Measurements from ENCODE around the gene KLRF1. TPM values are rescaled to one million over a fixed set of nuclear protein-coding genes. Genes with fewer than 3 reads are reported as not detected.

The KLRF1 gene
- total RNA-seq, 6 experiments from 2014 or later: not detected

DNA sequence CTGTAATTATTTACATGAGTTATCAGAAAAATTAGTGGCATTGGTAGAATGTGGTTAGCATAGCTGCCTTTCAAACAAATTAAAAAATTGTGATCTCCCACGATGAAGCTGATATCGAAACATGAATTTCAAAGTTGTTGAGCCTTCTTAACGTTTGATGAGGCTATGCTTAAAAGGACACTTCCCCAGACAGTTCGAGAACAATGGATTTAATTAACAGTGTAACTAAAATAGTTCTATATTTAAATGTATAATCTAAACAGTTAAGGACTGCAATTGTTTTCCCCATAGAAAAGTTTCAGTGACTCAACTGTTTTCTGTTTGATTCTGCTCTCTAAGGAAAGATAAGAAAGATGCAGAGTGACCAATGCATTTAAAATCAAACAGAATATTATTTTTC lies 40.2 kb downstream of the KLRF1 start:
- H3K36me3 Mint-ChIP-seq (ENCODE audit: low read depth): no peaks in the 10 kb centered on the region
- TF ChIP-seq, protein P1, sequence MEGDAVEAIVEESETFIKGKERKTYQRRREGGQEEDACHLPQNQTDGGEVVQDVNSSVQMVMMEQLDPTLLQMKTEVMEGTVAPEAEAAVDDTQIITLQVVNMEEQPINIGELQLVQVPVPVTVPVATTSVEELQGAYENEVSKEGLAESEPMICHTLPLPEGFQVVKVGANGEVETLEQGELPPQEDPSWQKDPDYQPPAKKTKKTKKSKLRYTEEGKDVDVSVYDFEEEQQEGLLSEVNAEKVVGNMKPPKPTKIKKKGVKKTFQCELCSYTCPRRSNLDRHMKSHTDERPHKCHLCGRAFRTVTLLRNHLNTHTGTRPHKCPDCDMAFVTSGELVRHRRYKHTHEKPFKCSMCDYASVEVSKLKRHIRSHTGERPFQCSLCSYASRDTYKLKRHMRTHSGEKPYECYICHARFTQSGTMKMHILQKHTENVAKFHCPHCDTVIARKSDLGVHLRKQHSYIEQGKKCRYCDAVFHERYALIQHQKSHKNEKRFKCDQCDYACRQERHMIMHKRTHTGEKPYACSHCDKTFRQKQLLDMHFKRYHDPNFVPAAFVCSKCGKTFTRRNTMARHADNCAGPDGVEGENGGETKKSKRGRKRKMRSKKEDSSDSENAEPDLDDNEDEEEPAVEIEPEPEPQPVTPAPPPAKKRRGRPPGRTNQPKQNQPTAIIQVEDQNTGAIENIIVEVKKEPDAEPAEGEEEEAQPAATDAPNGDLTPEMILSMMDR (IDR thresholded peaks at IDR 0.05): no peak
- H3K27me3 Mint-ChIP-seq (ENCODE audit: insufficient read depth): no peaks in the 10 kb centered on the region; the same call in 1 of the 2 replicates
- DNase-seq: no peak
- no peak overlapping the region for H3K4me3 Mint-ChIP-seq
- H3K4me1 Mint-ChIP-seq (ENCODE audit: low read depth): peaks cover 14% of the 10 kb centered on the region
- no peaks in the 10 kb centered on the region for H3K9me3 Mint-ChIP-seq
- no peak overlapping the region for H3K27ac Mint-ChIP-seq

DNA sequence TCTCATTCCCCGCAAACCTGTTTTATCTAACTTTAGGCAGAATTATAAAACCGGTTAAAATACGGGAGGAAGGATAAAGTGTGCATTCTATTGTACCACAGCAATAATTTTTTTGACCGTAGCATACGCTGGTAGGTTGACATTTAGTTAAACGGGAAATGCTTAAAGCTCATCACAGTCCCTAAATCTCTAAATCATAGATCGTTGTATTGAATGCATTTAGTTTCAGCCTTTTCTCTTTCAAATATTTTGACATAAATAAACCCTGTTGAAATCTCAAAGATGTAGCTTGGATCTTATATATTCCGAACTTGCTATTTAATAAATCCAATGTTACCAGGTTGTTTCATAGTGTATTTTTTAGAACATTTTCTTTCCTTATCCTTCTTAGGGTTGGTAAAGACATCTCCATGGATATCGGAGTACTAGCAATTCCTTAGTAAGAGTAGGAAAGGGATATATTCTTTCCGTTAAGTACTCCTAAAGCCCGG lies 41.1 kb downstream of the KLRF1 start:
- Mint-ChIP-seq H3K27me3 (ENCODE audit: insufficient read depth) (no peaks in the 10 kb centered on the region; the same call in 1 of the 2 replicates), H3K4me1 (ENCODE audit: low read depth) (peaks cover 14% of the 10 kb centered on the region), H3K27ac (no peak overlapping the region), H3K9me3 (no peaks in the 10 kb centered on the region), H3K36me3 (ENCODE audit: low read depth) (no peaks in the 10 kb centered on the region), H3K4me3 (no peak overlapping the region; the same call in 1 of the 2 replicates)
- TF ChIP-seq, protein P1 (IDR thresholded peaks at IDR 0.05): no peak
- no peak for DNase-seq

DNA sequence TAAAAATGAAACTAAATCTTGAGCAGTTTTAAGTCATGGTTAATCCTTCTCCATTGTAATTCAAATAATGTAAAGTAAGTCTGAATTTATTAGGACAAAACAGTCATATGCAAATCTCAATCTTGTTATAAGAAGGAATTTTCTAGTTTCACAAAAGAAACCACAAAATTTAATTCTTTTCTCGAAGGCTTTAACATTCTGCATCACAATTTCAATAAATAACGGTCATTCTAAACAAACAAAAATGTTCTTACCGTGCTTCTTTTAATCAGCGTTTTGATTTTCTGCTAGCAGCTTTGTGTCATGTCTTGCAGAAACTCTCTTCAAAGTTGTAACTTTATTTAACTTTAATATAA lies 41.6 kb downstream of the KLRF1 start:
- Mint-ChIP-seq H3K36me3 (ENCODE audit: low read depth) (no peaks in the 10 kb centered on the region), H3K4me1 (ENCODE audit: low read depth) (peaks cover 14% of the 10 kb centered on the region), H3K4me3 (peak overlapping the region; percentile 90), H3K27ac (no peak overlapping the region), H3K9me3 (no peaks in the 10 kb centered on the region), H3K27me3 (ENCODE audit: insufficient read depth) (no peaks in the 10 kb centered on the region; the same call in 1 of the 2 replicates)
- TF ChIP-seq, protein P1 (IDR thresholded peaks at IDR 0.05): no peak
- no peak for DNase-seq

DNA sequence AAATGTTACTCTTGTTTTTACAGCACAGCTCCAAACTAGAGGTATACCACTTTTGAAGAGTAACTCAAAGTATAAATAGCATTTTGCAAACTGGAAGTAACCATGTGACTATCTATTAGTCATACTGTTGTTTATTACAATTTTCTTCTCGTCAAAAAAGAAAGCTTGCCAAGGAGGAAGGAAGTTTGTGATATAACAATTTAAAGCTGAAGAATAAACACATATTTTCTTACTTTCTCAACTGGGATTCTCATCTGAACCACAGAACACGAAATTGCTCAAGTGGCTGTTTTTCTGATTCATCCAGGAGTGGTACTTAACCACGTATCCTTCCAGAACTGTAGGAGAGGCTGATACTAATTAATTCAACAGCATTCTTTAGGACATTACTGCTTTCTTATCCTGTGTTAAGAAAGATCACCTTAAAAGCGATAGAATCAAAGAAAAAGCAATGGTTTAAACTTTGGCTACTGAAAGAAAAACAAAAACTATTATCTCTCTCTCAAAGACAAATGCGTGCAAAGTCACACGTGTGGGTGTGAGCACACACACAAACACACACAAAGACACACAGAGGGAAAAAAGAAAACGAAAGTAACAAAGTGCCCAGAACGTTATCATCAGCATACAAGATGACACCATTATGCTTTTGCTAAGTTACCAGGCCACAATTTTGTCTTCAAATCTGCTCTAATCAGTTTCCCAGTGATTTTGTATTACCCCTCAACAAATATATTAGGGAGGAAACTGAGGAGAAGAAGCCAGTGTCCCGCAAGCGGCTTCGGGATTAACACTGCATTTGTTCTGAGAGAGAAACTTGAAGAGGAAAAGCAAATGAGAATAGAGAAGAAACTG lies 42.3 kb downstream of the KLRF1 start, which contains the start of gene CLEC2B:
TSS of gene CLEC2B (minus strand) at position 48 of the 855 bp plus-strand sequence.
- Mint-ChIP-seq H3K4me1 (ENCODE audit: low read depth) (peaks cover 14% of the 10 kb centered on the region), H3K9me3 (no peaks in the 10 kb centered on the region), H3K36me3 (ENCODE audit: low read depth) (no peaks in the 10 kb centered on the region), H3K27me3 (ENCODE audit: insufficient read depth) (no peaks in the 10 kb centered on the region; the same call in 1 of the 2 replicates), H3K27ac (peak within 1 kb of the TSS; percentile 17; the same call in 1 of the 2 replicates), H3K4me3 (peak within 1 kb of the TSS; percentile 90)
- TF ChIP-seq, protein P1 (IDR thresholded peaks at IDR 0.05): no peak
- peak; percentile 56 for DNase-seq

DNA sequence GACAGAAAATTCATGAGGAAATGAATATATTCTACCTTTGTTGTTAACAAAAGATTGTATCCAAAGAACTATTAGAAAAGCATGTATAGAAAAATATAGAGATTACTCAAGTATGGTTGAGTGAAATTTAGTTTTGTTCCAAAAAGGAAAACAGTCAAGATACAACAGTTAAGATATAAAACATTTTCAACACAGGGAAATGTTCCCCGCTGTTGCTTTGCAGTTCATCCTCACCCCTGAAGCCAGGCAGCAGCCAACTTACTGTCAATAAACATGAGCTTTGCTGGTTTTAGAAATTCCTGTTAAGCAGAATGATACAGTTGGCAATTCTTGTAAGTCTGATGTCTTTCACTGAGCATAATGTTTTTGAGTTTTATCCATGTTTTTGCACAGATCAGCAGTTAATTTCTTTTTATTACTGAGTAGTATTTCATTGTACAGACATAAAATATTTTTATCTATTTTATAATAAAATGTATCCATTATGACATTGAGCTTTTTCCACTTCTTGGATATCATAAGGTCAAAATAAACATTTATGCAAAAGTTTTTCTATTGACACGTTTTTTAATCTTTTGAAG lies 43.1 kb downstream of the KLRF1 start:
- peaks cover 14% of the 10 kb centered on the region for H3K4me1 Mint-ChIP-seq (ENCODE audit: low read depth)
- TF ChIP-seq, protein P1 (IDR thresholded peaks at IDR 0.05): no peak
- H3K4me3 Mint-ChIP-seq: peak overlapping the region; percentile 90
- H3K27me3 Mint-ChIP-seq (ENCODE audit: insufficient read depth): no peaks in the 10 kb centered on the region; the same call in 1 of the 2 replicates
- DNase-seq: no peak
- H3K27ac Mint-ChIP-seq: no peak overlapping the region; the same call in 1 of the 2 replicates
- no peaks in the 10 kb centered on the region for H3K36me3 Mint-ChIP-seq (ENCODE audit: low read depth)
- no peaks in the 10 kb centered on the region for H3K9me3 Mint-ChIP-seq

Data from HFFc6 (cell line).